ENCODE measurements around the gene CUTC.

GRCh38 chr10:99784727-99785441 is 52.9 kb downstream of the CUTC start:
- TF ChIP-seq NRF1 (IDR thresholded peaks at IDR 0.05; ENCODE audit: low read depth, low read length) (no peak), REST (IDR thresholded peaks at IDR 0.05; ENCODE audit: low read depth, low read length) (0 out of 2 replicates have a peak, but pooled peaks have one; percentile 3), POLR2AphosphoS5 (IDR thresholded peaks at IDR 0.05; ENCODE audit: low read depth, low read length) (peak; percentile 50; the same call in 1 of the 2 replicates), PBX3 (IDR thresholded peaks at IDR 0.05) (peak; percentile 97), RAD21 (IDR thresholded peaks at IDR 0.05; ENCODE audit: low read length) (no peak), TCF12 (IDR thresholded peaks at IDR 0.05) (peak; percentile 79), CTCF (IDR thresholded peaks at IDR 0.05) (no peak), EP300 (IDR thresholded peaks at IDR 0.05; ENCODE audit: borderline replicate concordance in 1 of 2, low read depth in 1 of 2, low read length in 1 of 2) (peak in 1 of 2 experiments; percentile 78; a peak in 1 of 4 replicates)

All from SK-N-SH (cell line).